Ectodermal cell (in vitro differentiated cells): ENCODE data around the gene IFI35. TPM values are rescaled to one million over a fixed set of nuclear protein-coding genes. Genes with fewer than 3 reads are reported as not detected.
A peak's percentile ranks its signal among the peaks of the same experiment; 100 is the strongest.
"Not testable (repeated sequence)": the region's sequence is repeated elsewhere in the genome, so short reads cannot be mapped to it uniquely, and the experiment has no call there.

ENCODE experiments used
- H3K27ac ChIP-seq: 2 replicates; pipeline ENCODE4 v1.7.0; 2013; ENCODE audit warnings: mild to moderate bottlenecking, low read depth, low read length; ENCODE audit not compliant: insufficient read depth, poor library complexity, severe bottlenecking
- H3K27me3 ChIP-seq: 2 replicates; pipeline ENCODE4 v1.7.0; 2013; ENCODE audit warnings: mild to moderate bottlenecking, low read length; ENCODE audit not compliant: insufficient read depth, control insufficient read depth, poor library complexity, severe bottlenecking
- H3K36me3 ChIP-seq: one replicate; pipeline ENCODE4 v1.7.0; 2013; ENCODE audit warnings: low read length; ENCODE audit not compliant: control insufficient read depth, insufficient read depth
- H3K4me1 ChIP-seq: one replicate; pipeline ENCODE4 v1.7.0; 2013; ENCODE audit warnings: low read length; ENCODE audit not compliant: control insufficient read depth, insufficient read depth
- H3K4me3 ChIP-seq: 2 replicates; pipeline ENCODE4 v1.7.0; 2013; ENCODE audit warnings: low read depth, low read length, control low read depth; ENCODE audit not compliant: insufficient read depth
- H3K9me3 ChIP-seq: 2 replicates; pipeline ENCODE4 v1.7.0; 2013; ENCODE audit warnings: mild to moderate bottlenecking, low read length, moderate library complexity; ENCODE audit not compliant: control insufficient read depth
- WGBS, 2 experiments: methylation state at CpG; one replicate each; pipeline ENCODE4 v1.1.7; 2013; ENCODE audit warnings: missing lambda C conversion rate in 2 of 2; 5-methylcytosine and 5-hydroxymethylcytosine counted together
- polyA plus RNA-seq, 4 experiments: library from polyadenylated mRNA; stranded (reverse); fragments of 50-300 nt; gene quantifications; one replicate each; pipeline ENCODE4 v1.2.3, GENCODE V29; 2013

The IFI35 gene
- 3.3 TPM for polyA plus RNA-seq (2013, experiment 1 of 4)
- 2.6 TPM for polyA plus RNA-seq (2013, experiment 2 of 4)
- polyA plus RNA-seq (2013, experiment 3 of 4): 1.4 TPM
- 2.5 TPM for polyA plus RNA-seq (2013, experiment 4 of 4)

- WGBS, 2 experiments: 53 to 57% methylated on average over 18 of the region's 18 CpGs
- Histone ChIP-seq H3K27ac (peak within 1 kb of the TSS; percentile 60), H3K27me3 (no peaks in the 10 kb centered on the region), H3K9me3 (no peaks in the 10 kb centered on the region), H3K36me3 (peaks cover 16% of the 10 kb centered on the region), H3K4me3 (peak within 1 kb of the TSS; percentile 20), H3K4me1 (no peaks in the 10 kb centered on the region)
Measured at GRCh38 chr17:43006639-43007551, at the start of gene IFI35. IFI35 (plus strand) TSS chr17:43006784; CDS start chr17:43006948, 164 bp downstream.

- Histone ChIP-seq H3K27ac (peak within 1 kb of the TSS; percentile 61), H3K27me3 (no peaks in the 10 kb centered on the region), H3K4me3 (peak within 1 kb of the TSS; percentile 83), H3K9me3 (no peaks in the 10 kb centered on the region), H3K4me1 (no peaks in the 10 kb centered on the region), H3K36me3 (peaks cover 11% of the 10 kb centered on the region)
- 6% methylated on average over 43 of the region's 43 CpGs for WGBS, 2 experiments
Measured at GRCh38 chr17:42964161-42964932, 42.2 kb upstream of the IFI35 start, which contains the start of gene AARSD1. AARSD1 (minus strand) TSS chr17:42964454; CDS start chr17:42964440, 14 bp downstream.

GRCh38 chr17:42967925-42968324 is 38.7 kb upstream of the IFI35 start:
- Histone ChIP-seq H3K27ac (no peak overlapping the region), H3K36me3 (no peaks in the 10 kb centered on the region), H3K4me1 (no peaks in the 10 kb centered on the region), H3K4me3 (no peak overlapping the region), H3K27me3 (no peaks in the 10 kb centered on the region), H3K9me3 (no peaks in the 10 kb centered on the region)
- WGBS, 2 experiments: 77 to 100% methylated on average over 1 of the region's 1 CpG

- H3K27me3 ChIP-seq: no peaks in the 10 kb centered on the region
- no peak overlapping the region for H3K4me3 ChIP-seq
- no peak overlapping the region for H3K27ac ChIP-seq
- no peaks in the 10 kb centered on the region for H3K4me1 ChIP-seq
- WGBS, 2 experiments: 64 to 66% methylated on average over 5 of the region's 5 CpGs
- no peaks in the 10 kb centered on the region for H3K9me3 ChIP-seq
- no peaks in the 10 kb centered on the region for H3K36me3 ChIP-seq
Measured at GRCh38 chr17:42969001-42969581, 37.5 kb upstream of the IFI35 start.

GRCh38 chr17:42971589-42971988 is 35.0 kb upstream of the IFI35 start:
- no peaks in the 10 kb centered on the region for H3K27me3 ChIP-seq
- WGBS, 2 experiments: 91 to 94% methylated on average over 5 of the region's 5 CpGs

GRCh38 chr17:42973323-42973722 is 33.3 kb upstream of the IFI35 start:
- 82 to 90% methylated on average over 8 to 18 of the region's 18 CpGs for WGBS, 2 experiments
- not testable (repeated sequence) for H3K27me3 ChIP-seq, H3K4me1 ChIP-seq, H3K9me3 ChIP-seq, H3K27ac ChIP-seq, H3K4me3 ChIP-seq, H3K36me3 ChIP-seq

More at GRCh38 chr17:42971589-42971988, 35.0 kb upstream of the IFI35 start:
- Histone ChIP-seq H3K27ac (no peak overlapping the region), H3K36me3 (no peaks in the 10 kb centered on the region), H3K9me3 (no peaks in the 10 kb centered on the region), H3K4me1 (no peaks in the 10 kb centered on the region), H3K4me3 (no peak overlapping the region)

- H3K27ac ChIP-seq: no peak overlapping the region
- WGBS, 2 experiments: 89 to 93% methylated on average over 2 of the region's 2 CpGs
- no peak overlapping the region for H3K4me3 ChIP-seq
- H3K9me3 ChIP-seq: no peaks in the 10 kb centered on the region
- peaks cover 10% of the 10 kb centered on the region for H3K4me1 ChIP-seq
- H3K36me3 ChIP-seq: no peaks in the 10 kb centered on the region
- no peaks in the 10 kb centered on the region for H3K27me3 ChIP-seq
Measured at GRCh38 chr17:42975265-42975664, 31.3 kb upstream of the IFI35 start.

- not testable (repeated sequence) for H3K27ac ChIP-seq, H3K4me1 ChIP-seq, H3K9me3 ChIP-seq, H3K27me3 ChIP-seq, H3K4me3 ChIP-seq, H3K36me3 ChIP-seq
- 91 to 92% methylated on average over 16 of the region's 16 CpGs for WGBS, 2 experiments
Measured at GRCh38 chr17:42975701-42976100, 30.9 kb upstream of the IFI35 start.

GRCh38 chr17:42979511-42980273 is 26.9 kb upstream of the IFI35 start, which contains the start of gene PTGES3L:
PTGES3L (minus strand) TSS chr17:42980080; CDS start chr17:42980053, 27 bp downstream.
- H3K4me1 ChIP-seq: peaks cover 19% of the 10 kb centered on the region
- H3K27me3 ChIP-seq: no peaks in the 10 kb centered on the region
- H3K9me3 ChIP-seq: no peaks in the 10 kb centered on the region
- peak within 1 kb of the TSS; percentile 92 for H3K4me3 ChIP-seq
- H3K36me3 ChIP-seq: no peaks in the 10 kb centered on the region
- WGBS, 2 experiments: 41 to 42% methylated on average over 21 of the region's 21 CpGs
- peak within 1 kb of the TSS; percentile 65 for H3K27ac ChIP-seq
